Sigmoid colon (tissue), 4 donors: ENCODE data around the gene DRD2.

Experiments used
- EP300 ChIP-seq, 4 donors: sonication (generic); formaldehyde crosslinking; IDR thresholded peaks; one replicate each; pipeline ENCODE4 v1.6.1; 2017; ENCODE audit warnings: antibody characterized with exemption in 4 of 4
- POLR2A ChIP-seq, 2 donors: fragments of 450-650 bp; IDR thresholded peaks; one replicate each; pipeline ENCODE4 v1.6.1; 2016; ENCODE audit warnings: antibody characterized with exemption in 2 of 2, mild to moderate bottlenecking in 2 of 2, moderate library complexity in 2 of 2
- TF ChIP-seq, protein P1 (sequence below), 4 experiments: fragments of 450-650 bp in 3 of 4; fragments of 200-600 bp in 1 of 4; IDR thresholded peaks; one replicate each; pipeline ENCODE4 v1.5.1; 2016 to 2019; ENCODE audit warnings: antibody characterized with exemption in 4 of 4, mild to moderate bottlenecking in 3 of 4, moderate library complexity in 2 of 4

DNA sequence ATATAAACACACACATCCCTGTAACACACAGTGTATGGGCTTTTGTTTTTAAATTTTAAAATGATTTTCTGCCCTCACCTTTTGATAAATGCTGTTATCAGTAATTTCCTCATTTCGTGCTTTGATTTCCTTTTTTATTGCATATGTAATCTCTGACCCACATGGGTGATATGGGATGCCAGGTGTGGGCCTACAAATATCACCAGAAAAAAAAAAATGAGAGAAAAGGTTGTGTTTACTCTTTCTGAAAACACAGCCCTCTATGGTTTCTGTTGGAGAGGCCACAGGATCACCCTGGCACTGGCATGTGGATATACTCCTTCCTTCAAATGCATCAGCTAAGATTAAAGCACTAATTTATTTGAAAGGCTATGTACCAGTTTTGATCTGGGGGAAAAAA, 17.0 kb downstream of the DRD2 start:
- TF ChIP-seq, protein P1, sequence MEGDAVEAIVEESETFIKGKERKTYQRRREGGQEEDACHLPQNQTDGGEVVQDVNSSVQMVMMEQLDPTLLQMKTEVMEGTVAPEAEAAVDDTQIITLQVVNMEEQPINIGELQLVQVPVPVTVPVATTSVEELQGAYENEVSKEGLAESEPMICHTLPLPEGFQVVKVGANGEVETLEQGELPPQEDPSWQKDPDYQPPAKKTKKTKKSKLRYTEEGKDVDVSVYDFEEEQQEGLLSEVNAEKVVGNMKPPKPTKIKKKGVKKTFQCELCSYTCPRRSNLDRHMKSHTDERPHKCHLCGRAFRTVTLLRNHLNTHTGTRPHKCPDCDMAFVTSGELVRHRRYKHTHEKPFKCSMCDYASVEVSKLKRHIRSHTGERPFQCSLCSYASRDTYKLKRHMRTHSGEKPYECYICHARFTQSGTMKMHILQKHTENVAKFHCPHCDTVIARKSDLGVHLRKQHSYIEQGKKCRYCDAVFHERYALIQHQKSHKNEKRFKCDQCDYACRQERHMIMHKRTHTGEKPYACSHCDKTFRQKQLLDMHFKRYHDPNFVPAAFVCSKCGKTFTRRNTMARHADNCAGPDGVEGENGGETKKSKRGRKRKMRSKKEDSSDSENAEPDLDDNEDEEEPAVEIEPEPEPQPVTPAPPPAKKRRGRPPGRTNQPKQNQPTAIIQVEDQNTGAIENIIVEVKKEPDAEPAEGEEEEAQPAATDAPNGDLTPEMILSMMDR (IDR thresholded peaks at IDR 0.05), result no peak
- TF ChIP-seq POLR2A (IDR thresholded peaks at IDR 0.05), result no peak
- no peak for TF ChIP-seq EP300 (IDR thresholded peaks at IDR 0.05)
